Thymus (tissue), 11 donors: Measurements from ENCODE around the gene STMP1. TPM values are rescaled to one million over a fixed set of nuclear protein-coding genes. Genes with fewer than 3 reads are reported as not detected.
"Not testable (repeated sequence)": the region's sequence is repeated elsewhere in the genome, so short reads cannot be mapped to it uniquely, and the experiment has no call there.

Experiments used
- DNase-seq, 9 donors: peaks; one replicate each; pipeline ENCODE4 v3.0.0-alpha.2; 2013; ENCODE audit warnings: low spot score in 9 of 9, low read depth in 6 of 9, missing footprints in 1 of 9
- H3K27ac ChIP-seq, 2 donors: one replicate each; pipeline ENCODE4 v1.5.1; 2013; ENCODE audit warnings: control low read depth in 1 of 2, low read depth in 1 of 2, low read length in 1 of 2, mild to moderate bottlenecking in 1 of 2, moderate library complexity in 1 of 2
- H3K27me3 ChIP-seq, 2 donors: one replicate each; pipeline ENCODE4 v1.5.1; 2013; ENCODE audit warnings: low read length in 1 of 2; ENCODE audit not compliant: control insufficient read depth in 2 of 2, insufficient read depth in 1 of 2
- H3K36me3 ChIP-seq, 2 donors: one replicate each; pipeline ENCODE4 v1.5.1; 2013; ENCODE audit warnings: low read length in 1 of 2, mild to moderate bottlenecking in 1 of 2, moderate library complexity in 1 of 2; ENCODE audit not compliant: control insufficient read depth in 2 of 2, insufficient read depth in 2 of 2
- H3K4me1 ChIP-seq, 2 donors: one replicate each; pipeline ENCODE4 v1.5.1; 2013; ENCODE audit warnings: low read length in 2 of 2; ENCODE audit not compliant: control insufficient read depth in 2 of 2, insufficient read depth in 2 of 2
- H3K4me3 ChIP-seq, 2 donors: one replicate each; pipeline ENCODE4 v1.5.1; 2013; ENCODE audit warnings: low read length in 2 of 2, control low read depth in 1 of 2, mild to moderate bottlenecking in 1 of 2
- H3K9me3 ChIP-seq, 2 donors: one replicate each; pipeline ENCODE4 v1.5.1; 2013; ENCODE audit warnings: low read length in 1 of 2, mild to moderate bottlenecking in 1 of 2; ENCODE audit not compliant: control insufficient read depth in 2 of 2, insufficient read depth in 1 of 2
- WGBS: extraction: QIAGEN DNeasy Blood & Tissue Kit; methylation state at CpG from one replicate; pipeline ENCODE4 v1.1.7; 2013; 5-methylcytosine and 5-hydroxymethylcytosine counted together
- polyA plus RNA-seq: library from polyadenylated mRNA; stranded (reverse); fragments of 200-250 nt; gene quantifications from one replicate; pipeline ENCODE4 v1.2.3, GENCODE V29; 2013
- total RNA-seq: library from RNA; stranded (reverse); fragments of 120-200 nt; gene quantifications from one replicate; pipeline ENCODE4 v1.2.4, GENCODE V29; 2013
- donor health status: healthy.

The STMP1 gene
- total and polyA plus RNA-seq, 2 donors, result 13.4 to 60.1 TPM

DNA sequence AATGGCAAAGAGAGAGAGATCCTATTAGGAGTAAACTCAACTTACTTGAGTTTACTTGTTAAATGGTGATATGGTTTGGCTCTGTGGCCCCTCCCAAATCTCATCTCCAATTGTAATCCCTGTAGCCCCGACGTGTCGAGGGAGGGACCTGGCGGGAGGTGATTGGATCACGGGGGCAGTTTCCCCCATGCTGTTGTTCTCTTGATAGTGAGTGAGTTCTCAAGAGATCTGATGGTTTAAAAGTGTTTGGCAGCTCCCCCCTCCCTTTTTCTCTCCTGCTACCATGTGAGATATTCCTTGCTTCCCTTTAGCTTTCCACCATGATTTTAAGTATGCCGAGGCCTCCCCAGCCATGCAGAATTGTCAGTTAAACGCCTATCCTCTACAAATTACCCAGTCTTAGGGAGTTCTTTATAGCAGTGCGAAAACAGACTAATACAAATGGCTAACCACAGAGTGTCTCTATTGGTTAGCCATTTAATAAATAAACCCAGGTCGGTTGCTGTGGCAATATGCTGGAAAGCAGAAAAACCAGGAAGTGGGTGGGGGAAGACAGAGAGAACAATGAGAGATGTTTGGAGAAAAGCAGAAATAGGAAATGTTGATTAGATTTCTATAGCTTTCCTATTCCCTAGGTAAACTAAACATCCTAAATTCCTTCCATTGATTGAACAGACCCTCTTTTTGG, 3.0 kb upstream of the STMP1 start:
- WGBS, result 90% methylated on average over 9 of the region's 9 CpGs
- no peaks in the 10 kb centered on the region for H3K36me3 ChIP-seq
- H3K4me1 ChIP-seq, result peaks cover 10 to 16% of the 10 kb centered on the region in 2 donors
- no peaks in the 10 kb centered on the region for H3K9me3 ChIP-seq
- no peaks in the 10 kb centered on the region for H3K27me3 ChIP-seq
- no peak overlapping the region for H3K4me3 ChIP-seq
- DNase-seq, result no peak
- H3K27ac ChIP-seq, result no peak overlapping the region

DNA sequence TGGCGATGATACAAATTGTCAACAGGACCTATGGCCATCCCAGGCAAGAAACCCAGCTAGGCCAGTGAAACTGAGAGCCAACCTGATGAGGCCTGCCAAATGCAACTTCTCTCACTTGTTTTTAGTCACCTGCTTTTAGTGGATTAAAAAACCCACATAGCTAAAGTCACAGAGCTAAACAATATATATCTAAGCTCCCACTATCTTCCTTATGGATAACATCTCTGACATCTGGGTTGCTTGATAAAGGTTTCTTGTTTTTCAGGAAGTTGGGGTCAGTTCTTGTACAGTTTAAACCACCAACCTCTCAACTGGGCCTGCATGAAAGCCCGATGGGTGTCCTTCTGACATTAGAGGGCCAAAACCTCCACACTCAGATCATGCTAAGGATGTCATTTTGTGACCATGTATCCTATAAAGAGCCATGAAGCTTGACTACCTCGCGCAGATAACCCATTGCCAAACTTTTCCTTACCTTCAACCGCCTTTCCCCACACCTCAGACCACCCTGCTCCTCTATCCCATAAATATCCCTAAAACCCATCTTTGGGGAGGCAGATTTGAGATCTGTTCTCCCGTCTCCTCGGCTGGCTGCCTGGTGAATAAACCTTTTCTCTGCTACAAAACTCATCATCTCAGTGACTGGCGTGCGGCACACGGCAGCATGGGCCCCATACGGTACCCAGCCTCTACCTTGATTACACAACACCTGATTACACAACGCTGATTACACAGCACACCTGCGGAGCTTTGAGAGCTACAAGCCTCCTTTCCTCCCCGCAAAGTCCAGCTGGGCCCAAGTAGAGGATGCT, 797 bp upstream of the STMP1 start:
- H3K27me3 ChIP-seq, result no peaks in the 10 kb centered on the region
- H3K4me1 ChIP-seq, result peaks cover 10 to 16% of the 10 kb centered on the region in 2 donors
- peak overlapping the region; percentile 74 to 98 for H3K4me3 ChIP-seq
- peak in 2 of 9 donors; percentile 10 to 21 for DNase-seq
- H3K27ac ChIP-seq, result peak overlapping the region in 1 of 2 donors; percentile 75
- 86% methylated on average over 14 of the region's 14 CpGs for WGBS
- no peaks in the 10 kb centered on the region for H3K9me3 ChIP-seq
- no peaks in the 10 kb centered on the region for H3K36me3 ChIP-seq

GRCh38 chr7:135662123-135662372, 266 bp upstream of the STMP1 start:
- no peaks in the 10 kb centered on the region for H3K9me3 ChIP-seq
- 23% methylated on average over 17 of the region's 17 CpGs for whole genome bisulfite sequencing

DNA sequence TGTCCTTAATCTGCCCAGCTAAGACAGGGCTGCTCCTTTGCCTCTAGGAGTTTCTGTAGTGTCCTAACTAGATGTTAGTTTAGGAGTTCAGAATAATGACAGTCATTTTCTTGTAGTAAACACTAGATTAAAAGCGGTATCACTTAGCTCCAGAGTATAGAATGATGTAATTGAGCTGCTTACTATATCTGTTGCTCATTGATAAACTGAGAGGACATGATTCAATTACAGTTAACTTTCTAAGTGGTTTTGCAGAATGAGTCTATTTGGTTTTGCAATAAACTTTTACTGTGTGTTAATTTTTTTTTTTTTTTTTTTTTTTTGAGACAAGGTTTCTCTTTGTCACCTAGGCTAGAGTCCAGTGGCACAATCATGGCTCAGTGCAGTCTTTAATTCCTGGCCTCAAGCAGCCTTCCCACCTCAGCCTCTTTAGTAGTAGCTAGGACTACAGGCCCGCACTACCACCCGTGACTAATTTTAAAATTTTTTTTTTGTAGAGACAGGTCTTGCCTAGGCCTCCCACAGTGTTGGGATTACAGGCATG, 1.8 kb downstream of the STMP1 start:
- Histone ChIP-seq H3K4me1 (peaks cover 10 to 16% of the 10 kb centered on the region in 2 donors), H3K27ac (no peak overlapping the region), H3K36me3 (no peaks in the 10 kb centered on the region), H3K27me3 (no peaks in the 10 kb centered on the region), H3K9me3 (peaks cover 0 to 4% of the 10 kb centered on the region in 2 donors), H3K4me3 (no peak overlapping the region)
- no peak for DNase-seq
- WGBS, result 96% methylated on average over 3 of the region's 3 CpGs

More at GRCh38 chr7:135662123-135662372, 266 bp upstream of the STMP1 start:
- peak overlapping the region; percentile 74 to 98 for H3K4me3 ChIP-seq
- peak in 1 of 9 donors; percentile 30 for DNase-seq
- H3K4me1 ChIP-seq, result peaks cover 10 to 16% of the 10 kb centered on the region in 2 donors
- H3K27ac ChIP-seq, result peak overlapping the region; percentile 55 to 75
- no peaks in the 10 kb centered on the region for H3K36me3 ChIP-seq
- H3K27me3 ChIP-seq, result no peaks in the 10 kb centered on the region

DNA sequence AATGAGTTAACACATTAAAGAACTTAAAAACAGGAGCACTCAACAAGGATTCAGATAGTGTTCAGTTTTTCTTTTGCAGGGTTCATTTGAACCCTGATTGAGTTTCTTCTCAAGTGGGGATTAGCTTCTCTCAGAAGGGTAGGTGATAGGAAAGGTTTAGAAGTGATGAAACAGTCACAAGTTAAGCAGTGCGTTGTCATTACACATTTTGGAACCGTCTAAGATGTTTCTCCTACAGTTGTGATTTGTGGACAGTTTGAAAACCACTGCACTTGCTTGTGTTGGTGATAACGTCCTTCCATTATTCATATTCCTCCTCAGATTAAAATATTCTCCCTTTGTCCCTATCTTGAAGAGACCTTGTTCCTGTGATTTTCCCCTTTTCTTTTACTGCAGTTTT, 2.7 kb downstream of the STMP1 start:
- Histone ChIP-seq H3K27ac (no peak overlapping the region), H3K4me1 (peaks cover 10 to 16% of the 10 kb centered on the region in 2 donors)
- 90% methylated on average over 3 of the region's 3 CpGs for WGBS

DNA sequence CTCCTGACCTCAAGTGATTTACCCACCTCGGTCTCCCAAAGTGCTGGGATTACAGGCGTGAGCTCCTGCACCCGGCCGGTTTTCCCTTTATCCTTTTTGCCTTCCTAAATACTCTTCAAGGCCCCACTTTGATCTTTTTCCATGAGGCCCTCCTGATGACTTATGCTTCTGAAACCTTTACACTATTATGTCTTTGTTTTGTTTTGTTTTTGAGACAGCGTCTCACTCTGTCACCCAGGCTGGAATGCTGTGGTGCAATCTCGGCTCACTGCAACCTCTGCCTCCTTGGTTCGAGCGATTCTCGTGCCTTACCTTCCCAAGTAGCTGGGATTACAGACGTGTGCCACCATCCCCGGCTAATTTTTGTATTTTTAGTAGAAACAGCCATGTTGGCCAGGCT, 3.8 kb downstream of the STMP1 start:
- H3K4me1 ChIP-seq, result peaks cover 10 to 16% of the 10 kb centered on the region in 2 donors
- H3K27ac ChIP-seq, result no peak overlapping the region
- no peaks in the 10 kb centered on the region for H3K36me3 ChIP-seq
- no peaks in the 10 kb centered on the region for H3K27me3 ChIP-seq
- no peak for DNase-seq
- H3K9me3 ChIP-seq, result peaks cover 0 to 4% of the 10 kb centered on the region in 2 donors
- no peak overlapping the region for H3K4me3 ChIP-seq
- WGBS, result 98% methylated on average over 11 of the region's 11 CpGs

More for the DNA sequence above, 2.7 kb downstream of the STMP1 start:
- no peak for DNase-seq
- Histone ChIP-seq H3K27me3 (no peaks in the 10 kb centered on the region), H3K9me3 (peaks cover 0 to 4% of the 10 kb centered on the region in 2 donors), H3K4me3 (no peak overlapping the region), H3K36me3 (no peaks in the 10 kb centered on the region)

- H3K36me3 ChIP-seq, result no peaks in the 10 kb centered on the region
These were observed 4.5 kb downstream of the STMP1 start for GRCh38 chr7:135666846-135667245.

DNA sequence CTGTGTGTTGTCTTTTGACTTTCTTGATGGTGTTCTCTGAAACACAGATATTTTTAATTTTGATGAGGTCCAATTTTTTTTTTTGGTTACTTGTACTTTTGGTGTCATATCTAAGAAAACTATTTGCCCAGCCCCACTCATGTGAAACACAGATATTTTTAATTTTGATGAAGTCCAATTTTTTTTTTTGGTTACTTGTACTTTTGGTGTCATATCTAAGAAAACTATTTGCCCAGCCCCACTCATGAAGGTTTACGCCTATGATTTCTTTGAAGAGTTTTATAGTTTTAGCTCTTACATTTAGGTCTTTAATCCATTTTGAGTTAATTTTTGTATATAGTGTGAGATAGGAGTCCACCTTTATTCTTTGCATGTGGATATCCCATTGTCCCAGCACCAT, 5.3 kb downstream of the STMP1 start:
- H3K4me1 ChIP-seq, H3K27ac ChIP-seq, H3K36me3 ChIP-seq, H3K4me3 ChIP-seq, DNase-seq, H3K27me3 ChIP-seq, H3K9me3 ChIP-seq: not testable (repeated sequence)
- WGBS, result 99% methylated on average over 1 of the region's 1 CpG

More at GRCh38 chr7:135666846-135667245, 4.5 kb downstream of the STMP1 start:
- Histone ChIP-seq H3K9me3 (peaks cover 0 to 4% of the 10 kb centered on the region in 2 donors), H3K27me3 (no peaks in the 10 kb centered on the region), H3K4me1 (peaks cover 10 to 12% of the 10 kb centered on the region in 2 donors), H3K4me3 (no peak overlapping the region), H3K27ac (no peak overlapping the region)
- WGBS, result 90% methylated on average over 6 of the region's 6 CpGs
- DNase-seq, result no peak

GRCh38 chr7:135668852-135669395, 6.6 kb downstream of the STMP1 start:
- H3K4me1 ChIP-seq, result not testable (repeated sequence)

More at GRCh38 chr7:135668852-135669395, 6.6 kb downstream of the STMP1 start:
- not testable (repeated sequence) for H3K9me3 ChIP-seq, DNase-seq, H3K4me3 ChIP-seq, H3K27me3 ChIP-seq, H3K27ac ChIP-seq, H3K36me3 ChIP-seq
- WGBS, result 82% methylated on average over 6 of the region's 6 CpGs
